8988T (cell line): Measurements from ENCODE around the gene CALCR.
"Not testable (repeated sequence)": the region's sequence is repeated elsewhere in the genome, so short reads cannot be mapped to it uniquely, and the experiment has no call there.

ENCODE experiments used
- DNase-seq: peaks from one replicate; pipeline ENCODE4 v3.0.0; 2011

The CALCR gene

GRCh38 chr7:93574646-93575554 is at the start of gene CALCR:
CALCR (minus strand) TSS chr7:93574724; CDS start chr7:93486981, 87,743 bp downstream.
- no peak for DNase-seq

- no peak for DNase-seq
Observed at GRCh38 chr7:93623816-93624215, 49.3 kb upstream of the CALCR start.

GRCh38 chr7:93622036-93623033 is 47.8 kb upstream of the CALCR start:
- DNase-seq: no peak

DNA sequence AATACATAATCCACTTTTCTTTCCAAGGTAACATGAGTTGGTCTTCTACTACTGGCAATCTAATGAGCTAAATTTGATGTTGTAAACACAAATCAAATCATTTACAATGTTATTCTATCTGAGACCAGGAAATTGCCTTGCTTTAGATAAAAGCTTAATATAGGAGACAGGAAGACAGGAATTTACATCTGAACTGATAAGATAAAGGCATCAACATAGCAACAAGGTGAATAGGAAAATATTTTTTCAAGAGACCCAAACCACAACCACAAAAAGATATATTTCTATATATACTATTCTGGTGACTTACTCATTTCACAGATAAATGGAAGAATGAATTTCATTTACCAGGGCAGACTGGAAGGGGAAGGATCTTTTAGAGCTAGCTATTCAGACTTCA is 46.3 kb upstream of the CALCR start:
- DNase-seq: no peak

DNA sequence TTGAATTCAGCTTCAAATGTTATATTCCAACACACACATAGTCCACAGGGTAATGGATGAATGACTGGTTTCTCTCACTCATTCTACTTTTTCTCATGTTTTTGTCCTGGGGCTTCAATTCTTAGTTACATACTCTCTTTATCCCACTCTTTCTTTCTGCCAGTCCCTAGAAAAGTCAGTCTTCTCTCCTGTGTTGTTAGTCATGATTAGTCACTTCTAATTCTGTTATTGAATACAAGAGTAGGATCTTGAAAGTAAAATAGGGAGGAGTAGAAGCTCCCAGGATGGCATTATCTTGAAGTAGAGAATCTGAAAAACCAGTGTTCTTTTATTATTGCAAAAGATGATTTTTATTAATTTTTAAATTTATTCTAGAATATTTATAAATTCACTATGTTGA is 45.5 kb upstream of the CALCR start:
- no peak for DNase-seq

DNA sequence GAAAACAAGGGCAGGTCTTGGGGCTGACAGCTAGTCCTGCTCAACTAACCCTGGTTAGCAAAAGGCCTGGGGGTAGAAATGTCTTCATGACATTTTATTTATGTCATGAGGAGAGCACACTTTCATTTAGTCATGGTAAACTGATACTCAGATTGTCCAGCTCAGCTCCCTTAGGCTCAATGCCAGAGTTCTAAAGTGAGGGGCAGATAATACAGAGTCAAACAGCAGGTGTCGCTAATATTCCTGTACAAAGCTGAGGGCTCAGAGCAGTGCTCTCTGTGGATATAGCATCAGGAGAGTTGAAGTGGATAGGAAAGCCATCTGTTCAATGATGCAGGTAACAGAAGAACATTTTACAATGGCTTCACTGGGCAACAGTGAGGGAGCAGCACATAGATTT is 26.8 kb upstream of the CALCR start:
- DNase-seq: no peak

DNA sequence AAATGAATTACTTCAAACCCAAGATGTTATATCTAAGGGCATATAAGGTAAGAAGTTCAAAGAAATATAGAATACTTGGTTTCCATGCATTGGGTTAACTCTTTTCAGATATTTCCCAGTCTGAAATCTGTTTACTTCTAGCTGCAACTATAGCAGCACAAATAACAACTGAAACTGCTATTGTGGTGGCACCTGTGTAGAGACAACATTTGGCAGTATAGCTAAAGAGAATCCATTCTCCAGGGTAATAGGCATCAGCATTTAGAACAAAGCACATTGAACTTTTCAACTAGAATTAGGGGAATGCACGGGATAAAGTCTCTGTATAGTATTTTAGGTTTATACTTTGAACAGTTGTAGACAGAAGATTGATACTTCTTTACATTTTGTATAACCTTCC is 19.7 kb upstream of the CALCR start:
- DNase-seq: no peak

DNA sequence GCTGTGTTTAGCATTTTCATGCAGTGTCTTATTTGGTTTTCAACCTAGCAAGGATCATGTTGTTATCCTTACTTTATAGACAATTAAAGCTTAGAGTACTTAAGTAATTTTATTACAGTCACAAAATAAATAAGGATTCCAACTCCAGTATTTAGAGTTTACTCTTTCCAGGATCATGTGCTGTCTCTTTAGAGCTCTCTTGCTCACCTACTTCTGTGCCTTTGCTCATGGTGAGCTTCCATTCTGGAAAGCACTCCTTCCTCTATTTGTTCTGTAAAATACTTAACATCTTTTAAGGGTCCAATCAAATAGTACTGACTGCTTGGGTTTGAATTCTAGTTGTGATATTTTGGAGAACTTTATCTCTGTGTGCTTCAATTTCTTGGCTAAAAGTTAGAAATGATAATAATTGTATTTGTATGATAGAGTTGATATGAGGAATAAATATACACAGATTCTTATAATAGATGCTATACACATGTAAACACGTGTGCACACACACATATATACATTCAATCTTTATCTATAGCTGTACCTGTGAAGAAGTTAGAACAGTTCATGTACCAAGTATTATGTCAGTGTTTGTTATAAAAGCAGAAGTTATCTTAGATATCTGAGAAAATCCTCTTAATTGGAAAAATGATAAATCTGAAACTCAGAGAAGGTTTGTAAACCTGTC is 18.2 kb upstream of the CALCR start:
- DNase-seq: no peak

GRCh38 chr7:93591224-93592050 is 16.9 kb upstream of the CALCR start:
- not testable (repeated sequence) for DNase-seq

DNA sequence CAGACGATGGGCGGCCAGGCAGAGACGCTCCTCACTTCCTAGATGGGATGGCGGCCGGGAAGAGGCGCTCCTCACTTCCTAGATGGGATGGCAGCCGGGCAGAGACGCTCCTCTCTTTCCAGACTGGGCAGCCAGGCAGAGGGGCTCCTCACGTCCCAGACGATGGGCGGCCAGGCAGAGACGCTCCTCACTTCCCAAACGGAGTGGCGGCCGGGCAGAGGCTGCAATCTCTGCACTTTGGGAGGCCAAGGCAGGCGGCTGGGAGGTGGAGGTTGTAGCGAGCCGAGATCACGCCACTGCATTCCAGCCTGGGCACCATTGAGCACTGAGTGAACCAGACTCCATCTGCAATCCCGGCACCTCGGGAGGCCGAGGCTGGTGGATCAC is 11.9 kb upstream of the CALCR start:
- not testable (repeated sequence) for DNase-seq

- DNase-seq: not testable (repeated sequence)
Observed at GRCh38 chr7:93585694-93586478, 11.4 kb upstream of the CALCR start.

DNA sequence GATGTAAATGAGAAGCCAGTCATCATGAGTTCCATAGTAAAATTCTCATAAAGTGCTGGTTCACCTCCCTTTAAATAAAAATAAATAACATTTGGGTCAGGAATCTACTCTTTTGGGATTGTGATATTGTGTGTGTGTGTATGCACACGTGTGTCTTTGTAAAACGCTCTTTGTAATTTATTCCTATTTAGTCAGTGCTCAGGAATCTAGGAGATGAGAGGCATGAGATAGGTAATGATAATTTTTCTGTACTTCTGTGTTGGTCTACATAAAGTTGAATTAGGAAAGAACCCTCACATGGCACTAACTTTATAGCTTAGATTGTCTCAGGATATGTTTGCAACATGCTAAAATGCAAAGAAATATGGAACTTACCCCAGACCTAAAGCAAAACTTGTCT is 4.9 kb upstream of the CALCR start:
- no peak for DNase-seq

- no peak for DNase-seq
Observed at GRCh38 chr7:93578762-93579161, 4.2 kb upstream of the CALCR start.

DNA sequence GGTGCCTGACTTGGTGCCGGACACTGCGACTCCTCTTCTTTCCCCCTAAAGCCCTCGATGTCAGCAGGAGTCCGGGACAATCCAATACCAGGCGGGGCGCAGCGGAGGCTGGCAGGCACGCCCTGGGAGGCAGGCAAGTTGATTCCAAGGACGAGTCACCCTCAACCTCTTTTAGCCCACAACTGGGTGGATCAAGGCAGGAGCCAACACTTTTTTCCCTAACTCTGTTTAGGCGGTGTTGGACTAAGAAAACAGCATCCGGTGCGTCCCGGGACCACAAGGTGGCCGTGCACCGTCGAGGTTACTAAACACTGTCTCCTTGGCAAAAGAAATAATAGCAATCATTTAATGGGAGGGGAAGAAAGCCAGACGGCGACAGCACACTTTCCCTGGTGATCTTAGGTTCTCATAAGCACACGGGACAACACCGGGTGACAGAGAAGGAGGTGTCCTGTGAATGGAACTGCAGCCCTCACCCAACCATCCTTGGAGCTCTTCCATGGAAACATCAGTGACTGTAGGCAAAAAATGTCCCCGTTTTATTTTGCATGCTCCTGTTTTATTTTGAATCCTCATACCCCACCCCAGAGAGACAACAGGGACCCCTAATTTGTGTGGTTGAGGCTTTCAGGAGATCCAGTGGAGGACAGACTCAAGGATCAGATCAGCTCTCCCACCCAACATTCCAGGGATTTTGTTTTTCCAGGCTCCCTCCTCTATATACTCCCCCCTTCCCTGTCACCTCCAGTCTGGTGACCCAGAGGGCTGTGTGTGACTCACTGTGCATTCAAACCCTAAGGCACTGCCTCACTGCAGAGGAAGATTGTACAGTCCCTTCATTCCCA is 1.3 kb upstream of the CALCR start:
- no peak for DNase-seq

GRCh38 chr7:93574269-93574645 is 267 bp downstream of the CALCR start:
- DNase-seq: no peak

DNA sequence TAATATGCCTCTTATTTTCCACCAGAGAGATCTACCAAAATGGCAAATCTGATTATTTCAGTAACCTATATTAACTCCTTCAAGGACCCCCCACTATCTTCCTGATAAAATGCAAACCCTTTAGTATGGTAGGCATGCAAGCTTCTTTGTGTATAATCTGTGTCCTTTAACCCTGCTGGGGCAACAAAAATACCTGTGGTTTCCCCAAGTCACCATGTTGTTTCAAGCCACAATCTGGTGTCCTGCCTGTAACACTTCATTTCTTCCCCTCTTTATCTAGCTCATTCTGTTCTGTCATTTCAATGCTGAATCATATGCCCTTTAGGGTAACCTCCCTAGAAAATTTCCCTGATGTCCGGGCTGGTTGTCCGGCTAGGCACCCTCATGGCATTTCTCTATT is 5.3 kb downstream of the CALCR start:
- DNase-seq: no peak

DNA sequence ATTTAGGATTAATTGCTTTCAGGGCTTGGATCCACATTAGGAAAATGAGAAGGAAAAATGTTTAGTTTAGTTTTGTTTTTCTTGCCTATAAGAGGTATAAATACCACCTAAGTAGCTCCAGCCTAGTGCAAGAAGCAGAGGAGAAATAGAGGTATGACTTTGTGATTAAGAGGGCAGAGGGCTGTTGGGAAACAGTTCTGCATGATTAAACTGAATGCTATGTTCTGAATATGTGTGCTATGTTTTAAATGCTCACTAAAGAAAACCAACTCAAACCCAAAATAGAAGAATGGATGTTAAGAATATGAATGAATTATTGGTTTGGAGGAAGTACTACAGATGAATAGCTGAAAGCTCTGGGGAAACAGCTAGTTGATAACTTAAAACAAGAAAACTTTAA is 7.6 kb downstream of the CALCR start:
- DNase-seq: no peak

DNA sequence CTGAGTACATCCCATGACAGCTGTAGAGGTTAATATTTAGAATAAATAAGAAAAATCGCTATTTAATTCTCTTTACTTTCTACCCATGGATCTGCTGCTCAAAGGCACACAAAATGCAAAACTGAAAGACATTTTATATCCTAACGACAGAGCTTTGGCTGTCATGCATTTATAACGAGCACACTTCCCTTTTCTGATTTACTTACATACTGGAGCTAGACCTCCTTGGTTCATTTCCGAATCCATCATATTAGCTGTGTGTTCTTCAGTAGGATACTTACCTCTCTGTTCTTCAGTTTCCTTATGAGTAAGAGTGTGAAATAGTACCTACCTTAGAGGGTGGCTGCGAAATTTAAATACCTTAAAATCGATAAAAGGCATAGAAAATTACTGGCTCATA is 10.9 kb downstream of the CALCR start:
- no peak for DNase-seq

- no peak for DNase-seq
Observed at GRCh38 chr7:93562936-93563335, 11.6 kb downstream of the CALCR start.

DNA sequence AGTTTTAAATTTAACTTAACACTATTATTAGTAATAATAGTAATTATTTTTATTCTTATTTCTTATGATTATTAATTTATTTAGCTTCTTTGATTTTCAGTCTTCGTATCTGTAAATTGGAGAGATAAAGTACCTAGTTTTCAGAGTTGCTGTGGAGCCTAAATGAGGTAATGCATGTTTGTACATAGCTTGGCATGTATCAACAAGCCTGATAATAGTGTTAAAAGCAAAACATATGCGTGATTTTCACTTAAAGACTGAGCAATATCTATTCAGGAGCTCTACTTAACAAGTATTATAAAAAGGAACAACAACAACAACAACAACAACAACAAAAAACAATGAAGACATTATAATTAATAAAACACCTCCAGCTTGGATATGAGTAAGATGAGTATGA is 12.4 kb downstream of the CALCR start:
- DNase-seq: no peak
